Measurements from ENCODE around the gene GDPD3. TPM values are rescaled to one million over a fixed set of nuclear protein-coding genes. Genes with fewer than 3 reads are reported as not detected.

The GDPD3 gene
- total RNA-seq, 2 experiments from 2014 or later: 5.3 to 9.9 TPM

GRCh38 chr16:30091474-30092372, 21.6 kb downstream of the GDPD3 start, which contains the start of gene TBX6:
TBX6 (minus strand) TSS chr16:30091924; CDS start chr16:30091193, 731 bp downstream.
- Mint-ChIP-seq H3K27ac (peak within 1 kb of the TSS; percentile 94), H3K9me3 (peaks cover 3% of the 10 kb centered on the region), H3K4me1 (ENCODE audit: low read depth) (peaks cover 44% of the 10 kb centered on the region), H3K4me3 (peak within 1 kb of the TSS; percentile 83), H3K27me3 (no peaks in the 10 kb centered on the region), H3K36me3 (peaks cover 20% of the 10 kb centered on the region)
- POLR2A ChIA-PET: interaction anchor here (0.9 to 4.6 kb wide), 14 partner anchors 11 to 444 kb away, joined by 3 to 35 read pairs (median 5); partner anchors contain the start of genes ALDOA, CORO1A and PPP4C
- DNase-seq: peak; percentile 96
- intact Hi-C loops (cut with micrococcal nuclease): loop anchor here (1.0 to 5.0 kb wide), 6 partner anchors 15 to 280 kb away; partner anchors contain the start of genes ALDOA and MAPK3
- CTCF ChIA-PET: interaction anchor here (0.6 to 5.8 kb wide), 41 partner anchors 10 to 559 kb away, joined by 3 to 76 read pairs (median 4); partner anchors contain the start of genes ALDOA, CORO1A, GDPD3 and HIRIP3

- H3K4me1 Mint-ChIP-seq (ENCODE audit: low read depth): peaks cover 41% of the 10 kb centered on the region
- H3K36me3 Mint-ChIP-seq: peaks cover 16% of the 10 kb centered on the region
- ChIA-PET POLR2A (interaction anchor here (1.0 to 4.6 kb wide), 7 partner anchors 15 to 95 kb away, joined by 3 to 35 read pairs (median 7); partner anchors contain the start of genes ALDOA and PPP4C), CTCF (interaction anchor here (0.7 to 5.8 kb wide), 17 partner anchors 12 to 560 kb away, joined by 3 to 76 read pairs (median 6); partner anchors contain the start of genes ALDOA, CORO1A, GDPD3 and PPP4C)
- intact Hi-C loops (cut with micrococcal nuclease): loop anchor here (2.0 to 5.0 kb wide), 3 partner anchors 14 to 52 kb away; a partner anchor contains a TSS
- no peak for DNase-seq
- peak overlapping the region; percentile 36 for H3K27ac Mint-ChIP-seq
- no peaks in the 10 kb centered on the region for H3K9me3 Mint-ChIP-seq
- no peaks in the 10 kb centered on the region for H3K27me3 Mint-ChIP-seq
- no peak overlapping the region for H3K4me3 Mint-ChIP-seq
Observed at GRCh38 chr16:30090610-30091331, 22.6 kb downstream of the GDPD3 start.

GRCh38 chr16:30088832-30089624, 24.3 kb downstream of the GDPD3 start:
- ChIA-PET POLR2A (interaction anchor here (4.6 kb wide), 1 partner anchor 25 kb away, joined by 35 read pairs; the partner anchor contains the start of gene ALDOA), CTCF (interaction anchor here (0.6 to 1.2 kb wide), 3 partner anchors 17 to 34 kb away, joined by 3 to 6 read pairs (median 4); partner anchors contain the start of gene ALDOA)
- H3K27ac Mint-ChIP-seq: no peak overlapping the region

GRCh38 chr16:30088237-30088831, 25.0 kb downstream of the GDPD3 start:
- H3K36me3 Mint-ChIP-seq: peaks cover 17% of the 10 kb centered on the region
- no peaks in the 10 kb centered on the region for H3K27me3 Mint-ChIP-seq
- ChIA-PET POLR2A (no interaction called here), CTCF (interaction anchor here (0.6 kb wide), 1 partner anchor 17 kb away, joined by 6 read pairs; no protein-coding TSS in a partner anchor)
- H3K4me1 Mint-ChIP-seq (ENCODE audit: low read depth): peaks cover 23% of the 10 kb centered on the region
- intact Hi-C loops (cut with micrococcal nuclease): no loop called here
- DNase-seq: no peak
- no peak overlapping the region for H3K27ac Mint-ChIP-seq
- no peaks in the 10 kb centered on the region for H3K9me3 Mint-ChIP-seq
- H3K4me3 Mint-ChIP-seq: no peak overlapping the region

More at GRCh38 chr16:30088832-30089624, 24.3 kb downstream of the GDPD3 start:
- Mint-ChIP-seq H3K4me3 (no peak overlapping the region), H3K27me3 (no peaks in the 10 kb centered on the region), H3K4me1 (ENCODE audit: low read depth) (peaks cover 25% of the 10 kb centered on the region), H3K36me3 (peaks cover 12% of the 10 kb centered on the region), H3K9me3 (no peaks in the 10 kb centered on the region)
- intact Hi-C loops (cut with micrococcal nuclease): no loop called here
- no peak for DNase-seq

GRCh38 chr16:30087181-30087898, 26.0 kb downstream of the GDPD3 start:
- Mint-ChIP-seq H3K9me3 (no peaks in the 10 kb centered on the region), H3K27me3 (no peaks in the 10 kb centered on the region), H3K36me3 (peaks cover 22% of the 10 kb centered on the region), H3K27ac (no peak overlapping the region), H3K4me3 (no peak overlapping the region), H3K4me1 (ENCODE audit: low read depth) (peaks cover 15% of the 10 kb centered on the region)
- intact Hi-C loops (cut with micrococcal nuclease): no loop called here
- DNase-seq: no peak
- ChIA-PET CTCF (interaction anchor here (1.2 kb wide), 1 partner anchor 55 kb away, joined by 6 read pairs; no protein-coding TSS in a partner anchor), POLR2A (interaction anchor here (1.1 kb wide), 1 partner anchor 11 kb away, joined by 3 read pairs; no protein-coding TSS in a partner anchor)

GRCh38 chr16:30086291-30087140, 26.8 kb downstream of the GDPD3 start:
- peaks cover 27% of the 10 kb centered on the region for H3K36me3 Mint-ChIP-seq
- H3K27ac Mint-ChIP-seq: no peak overlapping the region
- no peaks in the 10 kb centered on the region for H3K9me3 Mint-ChIP-seq
- peaks cover 9% of the 10 kb centered on the region for H3K4me1 Mint-ChIP-seq (ENCODE audit: low read depth)
- no peaks in the 10 kb centered on the region for H3K27me3 Mint-ChIP-seq
- CTCF ChIA-PET: interaction anchor here (1.2 kb wide), 1 partner anchor 55 kb away, joined by 6 read pairs; no protein-coding TSS in a partner anchor
- no peak overlapping the region for H3K4me3 Mint-ChIP-seq
- POLR2A ChIA-PET: interaction anchor here (1.1 kb wide), 1 partner anchor 10 kb away, joined by 3 read pairs; no protein-coding TSS in a partner anchor
- DNase-seq: no peak
- intact Hi-C loops (cut with micrococcal nuclease): no loop called here

- ChIA-PET CTCF (no interaction called here), POLR2A (no interaction called here)
- Mint-ChIP-seq H3K4me1 (ENCODE audit: low read depth) (peaks cover 9% of the 10 kb centered on the region), H3K9me3 (no peaks in the 10 kb centered on the region), H3K4me3 (no peak overlapping the region), H3K36me3 (peaks cover 28% of the 10 kb centered on the region), H3K27ac (no peak overlapping the region), H3K27me3 (no peaks in the 10 kb centered on the region)
- intact Hi-C loops (cut with micrococcal nuclease): no loop called here
- DNase-seq: no peak
Observed at GRCh38 chr16:30085820-30086219, 27.5 kb downstream of the GDPD3 start.

GRCh38 chr16:30085247-30085646, 28.1 kb downstream of the GDPD3 start:
- intact Hi-C loops (cut with micrococcal nuclease): no loop called here
- peaks cover 7% of the 10 kb centered on the region for H3K4me1 Mint-ChIP-seq (ENCODE audit: low read depth)
- ChIA-PET POLR2A (no interaction called here), CTCF (no interaction called here)
- H3K36me3 Mint-ChIP-seq: peaks cover 28% of the 10 kb centered on the region
- DNase-seq: no peak
- H3K9me3 Mint-ChIP-seq: no peaks in the 10 kb centered on the region
- H3K27ac Mint-ChIP-seq: no peak overlapping the region
- H3K4me3 Mint-ChIP-seq: no peak overlapping the region
- H3K27me3 Mint-ChIP-seq: no peaks in the 10 kb centered on the region

GRCh38 chr16:30084816-30085159, 28.5 kb downstream of the GDPD3 start:
- Mint-ChIP-seq H3K4me3 (no peak overlapping the region), H3K9me3 (no peaks in the 10 kb centered on the region), H3K27me3 (no peaks in the 10 kb centered on the region), H3K4me1 (ENCODE audit: low read depth) (peaks cover 3% of the 10 kb centered on the region), H3K36me3 (peaks cover 29% of the 10 kb centered on the region), H3K27ac (no peak overlapping the region)
- POLR2A ChIA-PET: no interaction called here
- intact Hi-C loops (cut with micrococcal nuclease): no loop called here
- no peak for DNase-seq
- CTCF ChIA-PET: no interaction called here

Measured in activated CD4-positive, alpha-beta memory T cell treated with anti-CD3 and anti-CD28 coated beads for 36 hours (primary cell).